Peyer's patch (tissue), 4 donors: ENCODE results near the gene ABCA2. TPM values are rescaled to one million over a fixed set of nuclear protein-coding genes. Genes with fewer than 3 reads are reported as not detected.

ENCODE experiments used
- DNase-seq, 3 donors: peaks; one replicate each; pipeline ENCODE4 v3.0.0-alpha.2; 2017 to 2019
- H3K27ac ChIP-seq, 4 donors: fragments of 200-600 bp; sonication (generic); one replicate each; pipeline ENCODE4 v1.5.1; 2016 to 2019
- H3K27me3 ChIP-seq, 2 donors: fragments of 200-600 bp; sonication (generic); one replicate each; pipeline ENCODE4 v1.5.1; 2019
- H3K36me3 ChIP-seq, 3 donors: fragments of 200-600 bp; sonication (generic); one replicate each; pipeline ENCODE4 v1.5.1; 2016 to 2019
- H3K4me1 ChIP-seq, 4 donors: fragments of 200-600 bp; sonication (generic); one replicate each; pipeline ENCODE4 v1.5.1; 2016 to 2019
- H3K4me3 ChIP-seq, 4 donors: fragments of 200-600 bp; sonication (generic); 1 replicate in 3 of 4; 2 replicates in 1 of 4; pipeline ENCODE4 v1.5.1; 2016 to 2019; ENCODE audit warnings: mild to moderate bottlenecking in 1 of 4
- H3K9me3 ChIP-seq, 4 donors: fragments of 200-600 bp; sonication (generic); one replicate each; pipeline ENCODE4 v1.5.1; 2016 to 2019; ENCODE audit warnings: mild to moderate bottlenecking in 1 of 4
- POLR2A ChIP-seq, 2 donors: fragments of 450-650 bp; IDR thresholded peaks; one replicate each; pipeline ENCODE4 v1.5.1; 2017; ENCODE audit warnings: antibody characterized with exemption in 2 of 2, mild to moderate bottlenecking in 2 of 2, moderate library complexity in 2 of 2
- total RNA-seq, 4 donors: library from RNA; depleted of rRNA; stranded (reverse); fragments of >200 nt; gene quantifications; one replicate each; pipeline ENCODE4 v1.1.0, GENCODE V29; 2016
- TF ChIP-seq, protein P1 (sequence below), 6 experiments: fragments of 450-650 bp in 4 of 6; fragments of 200-600 bp in 2 of 6; sonication (generic) in 1 of 6; IDR thresholded peaks; one replicate each; pipeline ENCODE4 v1.5.1; 2017 to 2019; ENCODE audit warnings: antibody characterized with exemption in 6 of 6, mild to moderate bottlenecking in 3 of 6, moderate library complexity in 1 of 6

ABCA2 gene, protein sequence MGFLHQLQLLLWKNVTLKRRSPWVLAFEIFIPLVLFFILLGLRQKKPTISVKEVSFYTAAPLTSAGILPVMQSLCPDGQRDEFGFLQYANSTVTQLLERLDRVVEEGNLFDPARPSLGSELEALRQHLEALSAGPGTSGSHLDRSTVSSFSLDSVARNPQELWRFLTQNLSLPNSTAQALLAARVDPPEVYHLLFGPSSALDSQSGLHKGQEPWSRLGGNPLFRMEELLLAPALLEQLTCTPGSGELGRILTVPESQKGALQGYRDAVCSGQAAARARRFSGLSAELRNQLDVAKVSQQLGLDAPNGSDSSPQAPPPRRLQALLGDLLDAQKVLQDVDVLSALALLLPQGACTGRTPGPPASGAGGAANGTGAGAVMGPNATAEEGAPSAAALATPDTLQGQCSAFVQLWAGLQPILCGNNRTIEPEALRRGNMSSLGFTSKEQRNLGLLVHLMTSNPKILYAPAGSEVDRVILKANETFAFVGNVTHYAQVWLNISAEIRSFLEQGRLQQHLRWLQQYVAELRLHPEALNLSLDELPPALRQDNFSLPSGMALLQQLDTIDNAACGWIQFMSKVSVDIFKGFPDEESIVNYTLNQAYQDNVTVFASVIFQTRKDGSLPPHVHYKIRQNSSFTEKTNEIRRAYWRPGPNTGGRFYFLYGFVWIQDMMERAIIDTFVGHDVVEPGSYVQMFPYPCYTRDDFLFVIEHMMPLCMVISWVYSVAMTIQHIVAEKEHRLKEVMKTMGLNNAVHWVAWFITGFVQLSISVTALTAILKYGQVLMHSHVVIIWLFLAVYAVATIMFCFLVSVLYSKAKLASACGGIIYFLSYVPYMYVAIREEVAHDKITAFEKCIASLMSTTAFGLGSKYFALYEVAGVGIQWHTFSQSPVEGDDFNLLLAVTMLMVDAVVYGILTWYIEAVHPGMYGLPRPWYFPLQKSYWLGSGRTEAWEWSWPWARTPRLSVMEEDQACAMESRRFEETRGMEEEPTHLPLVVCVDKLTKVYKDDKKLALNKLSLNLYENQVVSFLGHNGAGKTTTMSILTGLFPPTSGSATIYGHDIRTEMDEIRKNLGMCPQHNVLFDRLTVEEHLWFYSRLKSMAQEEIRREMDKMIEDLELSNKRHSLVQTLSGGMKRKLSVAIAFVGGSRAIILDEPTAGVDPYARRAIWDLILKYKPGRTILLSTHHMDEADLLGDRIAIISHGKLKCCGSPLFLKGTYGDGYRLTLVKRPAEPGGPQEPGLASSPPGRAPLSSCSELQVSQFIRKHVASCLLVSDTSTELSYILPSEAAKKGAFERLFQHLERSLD (N-terminal part only)
- 10 to 100 TPM; 46.4 to 69.0 (median 49.0) TPM for total RNA-seq

DNA sequence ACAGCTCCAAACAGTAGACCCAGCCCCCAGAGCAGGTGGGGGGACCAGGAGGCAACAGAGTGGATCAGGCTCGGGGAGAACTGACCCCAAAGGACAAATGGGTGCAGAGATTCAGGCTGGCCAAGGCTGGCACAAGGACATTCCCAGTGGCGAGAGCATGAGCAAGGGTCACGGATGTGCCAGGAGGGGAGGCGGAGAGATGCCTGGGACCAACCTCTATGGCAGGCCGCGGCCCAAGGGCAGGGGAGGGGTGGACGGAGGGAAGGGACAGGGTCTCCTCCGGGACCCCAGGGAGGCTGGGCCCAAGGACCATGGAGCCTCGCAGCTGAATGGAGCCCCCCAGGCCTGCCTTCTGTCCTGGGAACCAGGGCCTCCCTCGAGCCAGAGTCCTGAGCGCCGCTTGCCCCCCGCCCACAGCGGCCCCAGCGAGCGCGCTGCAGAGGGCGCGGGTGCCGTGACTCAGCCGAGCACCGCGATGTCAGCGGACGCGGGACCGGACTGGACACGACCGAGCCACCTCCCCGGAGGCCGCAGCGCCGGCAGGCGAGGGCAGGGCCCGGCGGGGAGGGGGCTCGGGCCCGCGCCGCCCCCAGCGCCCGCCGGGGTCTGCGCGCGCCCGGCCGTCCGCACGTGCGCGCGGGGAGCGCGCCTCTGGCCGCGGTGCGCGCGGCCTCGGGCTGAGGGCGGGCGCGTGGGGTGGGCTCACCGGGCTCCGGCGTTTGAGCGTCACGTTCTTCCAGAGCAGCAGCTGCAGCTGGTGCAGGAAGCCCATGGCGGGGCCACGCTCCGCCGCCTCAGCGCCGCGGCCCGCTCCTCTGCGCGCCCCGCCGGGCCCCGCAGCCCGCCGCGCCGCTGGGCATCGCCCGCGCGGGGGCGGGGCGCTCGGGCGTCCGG, at the start of gene ABCA2:
TSS of gene ABCA2 (minus strand) at position 869 of the 894 bp plus-strand sequence. CDS start at position 772, 97 bp downstream.
- no peak for DNase-seq
- peak within 1 kb of the TSS; percentile 53 to 78 (median 70) for H3K27ac ChIP-seq

DNA sequence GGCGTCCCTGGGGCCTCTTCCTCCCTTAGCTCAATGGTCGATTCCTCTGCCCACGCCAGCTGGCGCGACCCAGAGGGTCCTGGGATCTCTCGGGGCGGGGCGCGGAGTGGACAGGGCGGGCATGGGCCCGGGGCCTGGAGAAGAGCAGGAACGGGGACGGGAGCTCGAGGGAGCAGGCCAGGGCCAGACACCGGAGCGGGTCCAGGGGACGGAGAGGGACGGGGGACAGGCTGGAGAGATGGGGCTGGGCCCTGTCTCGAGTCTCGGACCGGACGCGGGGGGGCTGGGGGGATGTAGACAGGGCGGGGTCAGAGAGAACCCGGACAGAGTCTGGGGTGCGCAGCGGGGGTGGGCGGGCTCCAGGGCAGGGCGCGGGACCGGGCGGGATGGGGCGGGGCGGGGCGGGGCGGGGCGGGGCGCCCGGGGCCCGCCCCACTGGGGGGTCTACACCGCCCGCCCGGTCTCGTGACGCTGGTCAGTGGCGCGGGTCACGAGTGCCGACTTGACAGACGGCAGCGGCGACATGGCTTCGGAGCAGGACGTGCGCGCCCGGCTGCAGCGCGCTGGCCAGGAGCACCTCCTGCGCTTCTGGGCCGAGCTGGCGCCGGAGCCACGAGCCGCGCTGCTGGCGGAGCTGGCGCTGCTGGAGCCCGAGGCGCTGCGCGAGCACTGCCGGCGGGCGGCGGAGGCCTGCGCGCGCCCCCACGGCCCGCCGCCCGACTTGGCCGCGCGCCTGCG, 49.1 kb upstream of the ABCA2 start, which contains the start of gene UAP1L1:
TSS of gene UAP1L1 (plus strand) at position 508 of the 738 bp plus-strand sequence. CDS start at position 524, 16 bp downstream.
- H3K36me3 ChIP-seq: peaks cover 0 to 19% (median 0%) of the 10 kb centered on the region in 3 donors
- TF ChIP-seq, protein P1, sequence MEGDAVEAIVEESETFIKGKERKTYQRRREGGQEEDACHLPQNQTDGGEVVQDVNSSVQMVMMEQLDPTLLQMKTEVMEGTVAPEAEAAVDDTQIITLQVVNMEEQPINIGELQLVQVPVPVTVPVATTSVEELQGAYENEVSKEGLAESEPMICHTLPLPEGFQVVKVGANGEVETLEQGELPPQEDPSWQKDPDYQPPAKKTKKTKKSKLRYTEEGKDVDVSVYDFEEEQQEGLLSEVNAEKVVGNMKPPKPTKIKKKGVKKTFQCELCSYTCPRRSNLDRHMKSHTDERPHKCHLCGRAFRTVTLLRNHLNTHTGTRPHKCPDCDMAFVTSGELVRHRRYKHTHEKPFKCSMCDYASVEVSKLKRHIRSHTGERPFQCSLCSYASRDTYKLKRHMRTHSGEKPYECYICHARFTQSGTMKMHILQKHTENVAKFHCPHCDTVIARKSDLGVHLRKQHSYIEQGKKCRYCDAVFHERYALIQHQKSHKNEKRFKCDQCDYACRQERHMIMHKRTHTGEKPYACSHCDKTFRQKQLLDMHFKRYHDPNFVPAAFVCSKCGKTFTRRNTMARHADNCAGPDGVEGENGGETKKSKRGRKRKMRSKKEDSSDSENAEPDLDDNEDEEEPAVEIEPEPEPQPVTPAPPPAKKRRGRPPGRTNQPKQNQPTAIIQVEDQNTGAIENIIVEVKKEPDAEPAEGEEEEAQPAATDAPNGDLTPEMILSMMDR (IDR thresholded peaks at IDR 0.05): no peak
- no peak for TF ChIP-seq POLR2A (IDR thresholded peaks at IDR 0.05)
- peak within 1 kb of the TSS; percentile 43 to 82 (median 68) for H3K27ac ChIP-seq
- H3K9me3 ChIP-seq: no peaks in the 10 kb centered on the region
- DNase-seq: peak; percentile 74 to 90 (median 87)
- peak within 1 kb of the TSS; percentile 56 to 75 (median 72) for H3K4me3 ChIP-seq
- peaks cover 4 to 35% (median 12%) of the 10 kb centered on the region in 4 donors for H3K4me1 ChIP-seq
- H3K27me3 ChIP-seq: no peaks in the 10 kb centered on the region

More for the DNA sequence above, at the start of gene ABCA2:
- TF ChIP-seq POLR2A (IDR thresholded peaks at IDR 0.05): no peak
- TF ChIP-seq, protein P1 (IDR thresholded peaks at IDR 0.05): no peak
- Histone ChIP-seq H3K27me3 (no peaks in the 10 kb centered on the region), H3K9me3 (no peaks in the 10 kb centered on the region), H3K36me3 (no peaks in the 10 kb centered on the region), H3K4me3 (peak within 1 kb of the TSS; percentile 50 to 86 (median 74)), H3K4me1 (peaks cover 21 to 80% (median 46%) of the 10 kb centered on the region in 4 donors)

DNA sequence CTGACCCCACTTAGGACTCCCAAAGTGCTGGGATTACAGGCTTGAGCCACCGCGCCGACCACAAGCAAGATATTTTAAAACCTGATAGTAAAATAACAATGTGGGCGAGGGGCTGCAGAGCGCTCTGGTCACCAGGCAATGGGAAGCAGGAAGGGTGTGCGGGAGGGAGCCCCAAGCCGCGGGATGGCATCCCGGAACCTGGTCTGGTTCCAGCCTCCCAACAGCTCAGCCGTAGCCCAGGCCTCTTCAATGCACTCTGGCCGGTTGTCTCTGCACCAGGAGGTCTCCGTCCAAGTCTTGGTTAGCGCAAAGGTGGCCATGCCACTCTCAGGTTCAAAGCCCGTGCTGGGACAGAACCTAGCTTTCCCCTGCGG, 48.6 kb upstream of the ABCA2 start:
- Histone ChIP-seq H3K4me3 (peak overlapping the region; percentile 56 to 75 (median 72)), H3K9me3 (no peaks in the 10 kb centered on the region), H3K36me3 (peaks cover 0 to 19% (median 0%) of the 10 kb centered on the region in 3 donors), H3K27ac (peak overlapping the region; percentile 43 to 82 (median 58)), H3K27me3 (no peaks in the 10 kb centered on the region), H3K4me1 (peaks cover 4 to 35% (median 12%) of the 10 kb centered on the region in 4 donors)
- TF ChIP-seq POLR2A (IDR thresholded peaks at IDR 0.05): no peak
- TF ChIP-seq, protein P1 (IDR thresholded peaks at IDR 0.05): no peak
- no peak for DNase-seq

DNA sequence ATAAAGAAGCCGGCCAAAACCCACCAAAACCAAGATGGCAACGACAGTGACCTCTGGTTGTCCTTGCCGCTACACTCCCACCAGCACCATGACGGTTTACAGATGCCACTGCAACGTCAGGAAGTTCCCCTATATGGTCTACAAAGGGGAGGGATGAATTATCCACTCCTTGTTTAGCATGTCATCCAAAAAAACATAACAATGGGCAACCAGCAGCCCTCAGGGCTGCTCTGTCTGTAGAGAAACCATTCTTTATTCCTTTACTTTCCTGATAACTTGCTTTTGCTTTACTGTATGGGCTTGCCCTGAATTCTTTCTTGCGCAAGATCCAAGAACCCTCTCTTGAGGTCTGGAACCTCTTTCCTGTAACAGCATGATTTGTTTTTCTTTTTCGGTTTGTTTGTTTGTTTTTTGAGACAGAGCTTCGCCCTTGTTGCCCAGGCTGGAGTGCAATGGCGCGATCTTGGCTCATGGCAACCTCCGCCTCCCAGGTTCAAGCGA, 47.3 kb upstream of the ABCA2 start:
- Histone ChIP-seq H3K36me3 (peaks cover 0 to 12% (median 0%) of the 10 kb centered on the region in 3 donors), H3K9me3 (no peaks in the 10 kb centered on the region), H3K4me1 (peaks cover 4 to 45% (median 16%) of the 10 kb centered on the region in 4 donors), H3K27ac (peak overlapping the region in 1 of 4 donors; percentile 42), H3K27me3 (no peaks in the 10 kb centered on the region), H3K4me3 (no peak overlapping the region)
- no peak for DNase-seq
- no peak for TF ChIP-seq POLR2A (IDR thresholded peaks at IDR 0.05)
- TF ChIP-seq, protein P1 (IDR thresholded peaks at IDR 0.05): no peak
